SK-N-SH (cell line): ENCODE measurements around the gene PTAR1. TPM values are rescaled to one million over a fixed set of nuclear protein-coding genes. Genes with fewer than 3 reads are reported as not detected.
A peak's percentile ranks its signal among the peaks of the same experiment; 100 is the strongest.

Experiments used
- CTCF ChIA-PET: fragments of 300-600, 350-600 bp; formaldehyde crosslinking; extraction: SDS; loops from one replicate; lab custom pipeline; 2021; lab: Yijun Ruan, JAX
- POLR2A ChIA-PET: fragments of 350-600 bp; sonication (Branson Sonifier 250); formaldehyde crosslinking; extraction: SDS; loops from one replicate; lab custom pipeline; 2020; ENCODE audit warnings: antibody characterized with exemption, inconsistent platforms; lab: Yijun Ruan, JAX
- DNase-seq: peaks from one replicate; pipeline ENCODE4 v3.0.0; 2012
- H2AFZ ChIP-seq: fragments of 200-600 bp; sonication (generic); 2 replicates; pipeline ENCODE4 v1.8.1; 2016; ENCODE audit warnings: antibody characterized with exemption, mild to moderate bottlenecking, low read depth
- H3F3A ChIP-seq: fragments of 200-600 bp; sonication (generic); replicated peaks from 2 replicates; pipeline ENCODE3; 2016; ENCODE audit warnings: antibody characterized with exemption, mild to moderate bottlenecking; ENCODE audit not compliant: insufficient read depth
- H3K27ac ChIP-seq, 2 experiments: fragments of 200-500 bp in 1 of 2; fragments of 200-600 bp in 1 of 2; sonication (Bioruptor generic) in 1 of 2; sonication (generic), shearing (Covaris generic) in 1 of 2; 2 replicates each; pipeline versions ENCODE4 v1.5.1 to v1.6.1; 2014 to 2016; ENCODE audit warnings: low read depth in 2 of 2, inconsistent platforms in 1 of 2, low read length in 1 of 2, mild to moderate bottlenecking in 1 of 2, mixed read lengths in 1 of 2
- H3K27me3 ChIP-seq: fragments of 200-600 bp; sonication (generic), shearing (Covaris generic); 2 replicates; pipeline ENCODE4 v1.6.1; 2016; ENCODE audit warnings: mixed run types; ENCODE audit not compliant: insufficient read depth
- H3K36me3 ChIP-seq, 2 experiments: fragments of 200-500 bp in 1 of 2; fragments of 200-600 bp in 1 of 2; sonication (Bioruptor generic) in 1 of 2; sonication (generic) in 1 of 2; replicated peaks in 1 of 2; 2 replicates each; pipeline versions ENCODE3 to v1.5.1; 2014 to 2016; ENCODE audit warnings: low read length in 1 of 2, mild to moderate bottlenecking in 1 of 2; ENCODE audit not compliant: insufficient read depth in 2 of 2, control insufficient read depth in 1 of 2
- H3K4me1 ChIP-seq, 2 experiments: fragments of 200-500 bp in 1 of 2; fragments of 200-600 bp in 1 of 2; sonication (Bioruptor generic) in 1 of 2; sonication (generic), shearing (Covaris generic) in 1 of 2; 2 replicates each; pipeline versions ENCODE4 v1.5.1 to v1.6.1; 2014 to 2016; ENCODE audit warnings: low read depth in 1 of 2, low read length in 1 of 2, mixed run types in 1 of 2; ENCODE audit not compliant: insufficient read depth in 2 of 2, control insufficient read depth in 1 of 2
- H3K4me2 ChIP-seq: fragments of 200-600 bp; sonication (generic), shearing (Covaris generic); 2 replicates; pipeline ENCODE4 v1.6.1; 2017; ENCODE audit warnings: mixed run types
- H3K4me3 ChIP-seq, 2 experiments: fragments of 200-500 bp in 1 of 2; fragments of 200-600 bp in 1 of 2; sonication (Bioruptor generic) in 1 of 2; sonication (generic), shearing (Covaris generic) in 1 of 2; 2 replicates each; pipeline versions ENCODE4 v1.5.1 to v1.8.1; 2014 to 2016; ENCODE audit warnings: low read depth in 2 of 2, inconsistent platforms in 1 of 2, low read length in 1 of 2, mild to moderate bottlenecking in 1 of 2, mixed read lengths in 1 of 2, moderate library complexity in 1 of 2
- H3K79me2 ChIP-seq: fragments of 200-600 bp; sonication (generic); 2 replicates; pipeline ENCODE4 v1.8.1; 2017; ENCODE audit warnings: mild to moderate bottlenecking; ENCODE audit not compliant: insufficient read depth
- H3K9ac ChIP-seq: fragments of 200-600 bp; sonication (generic); 2 replicates; pipeline ENCODE4 v1.6.1; 2017; ENCODE audit warnings: mixed run types
- H3K9me2 ChIP-seq: fragments of 200-600 bp; sonication (generic); 2 replicates; pipeline ENCODE4 v1.6.1; 2017; ENCODE audit warnings: mixed run types
- H3K9me3 ChIP-seq: fragments of 200-600 bp; sonication (generic); 2 replicates; pipeline ENCODE4 v1.6.1; 2017; ENCODE audit warnings: mixed run types, mild to moderate bottlenecking, moderate library complexity
- H4K20me1 ChIP-seq: fragments of 200-600 bp; sonication (generic); 2 replicates; pipeline ENCODE4 v1.6.1; 2017; ENCODE audit warnings: mild to moderate bottlenecking, mixed run types; ENCODE audit not compliant: insufficient read depth
- ELF1 ChIP-seq: IDR thresholded peaks from 2 replicates; pipeline ENCODE4 v1.4.0; 2012
- EP300 ChIP-seq, 2 experiments: IDR thresholded peaks; 2 replicates each; pipeline versions ENCODE4 v1.4.0 to v1.6.1; 2012; ENCODE audit warnings: borderline replicate concordance in 1 of 2, low read depth in 1 of 2, low read length in 1 of 2
- EZH2phosphoT487 ChIP-seq: fragments of 200-600 bp; sonication (generic); IDR thresholded peaks from 2 replicates; pipeline ENCODE4 v1.6.1; 2017; ENCODE audit warnings: low read depth, mixed run types, mild to moderate bottlenecking, antibody characterized with exemption, moderate library complexity, borderline replicate concordance
- GATA2 ChIP-seq: sonication (generic); formaldehyde crosslinking; IDR thresholded peaks from 2 replicates; pipeline ENCODE4 v1.5.0; 2020; ENCODE audit warnings: mild to moderate bottlenecking, missing genetic modification reagents
- JUND ChIP-seq: IDR thresholded peaks from 2 replicates; pipeline ENCODE4 v1.4.0; 2012
- MEF2A ChIP-seq: IDR thresholded peaks from 2 replicates; pipeline ENCODE4 v1.4.0; 2012; ENCODE audit warnings: low read depth, borderline replicate concordance
- NFIC ChIP-seq: IDR thresholded peaks from 2 replicates; pipeline ENCODE4 v1.4.0; 2012; ENCODE audit warnings: borderline replicate concordance
- NRF1 ChIP-seq: IDR thresholded peaks from 2 replicates; pipeline ENCODE4 v1.6.1; 2012; ENCODE audit warnings: low read depth, mild to moderate bottlenecking, low read length
- POLR2AphosphoS5 ChIP-seq: IDR thresholded peaks from 2 replicates; pipeline ENCODE4 v1.6.1; 2012; ENCODE audit warnings: low read depth, low read length
- TAF1 ChIP-seq: IDR thresholded peaks from 2 replicates; pipeline ENCODE4 v1.6.1; 2012; ENCODE audit warnings: low read depth, mild to moderate bottlenecking, low read length, moderate library complexity, borderline replicate concordance
- TEAD4 ChIP-seq: IDR thresholded peaks from 2 replicates; pipeline ENCODE4 v1.4.0; 2012; ENCODE audit warnings: mild to moderate bottlenecking, borderline replicate concordance; ENCODE audit not compliant: insufficient read depth
- WGBS: methylation state at CpG from one replicate; pipeline ENCODE4 v1.1.6; 2017; ENCODE audit warnings: low lambda C conversion rate; 5-methylcytosine and 5-hydroxymethylcytosine counted together
- polyA plus RNA-seq, 3 experiments: library from polyadenylated mRNA; depleted of rRNA; stranded (reverse); fragments of >200 nt; gene quantifications; 2 replicates each; pipeline ENCODE4 v1.2.3, GENCODE V29; 2012
- TF ChIP-seq, protein P1 (sequence below): fragments of 150-350 bp; IDR thresholded peaks from 2 replicates; pipeline ENCODE4 v1.6.1; 2016; ENCODE audit warnings: mild to moderate bottlenecking, low read depth, low read length
- TF ChIP-seq, protein P2 (sequence below): fragments of 200-600 bp; sonication (generic); IDR thresholded peaks from 2 replicates; pipeline ENCODE4 v1.6.1; 2017; ENCODE audit warnings: antibody characterized with exemption, mild to moderate bottlenecking, moderate library complexity
- TF ChIP-seq, protein P3 (sequence below): IDR thresholded peaks from 2 replicates; pipeline ENCODE4; 2012

The PTAR1 gene
- polyA plus RNA-seq, 1 of the 3 experiments (the other 2 are of a cell fraction), result 4.7 TPM

DNA sequence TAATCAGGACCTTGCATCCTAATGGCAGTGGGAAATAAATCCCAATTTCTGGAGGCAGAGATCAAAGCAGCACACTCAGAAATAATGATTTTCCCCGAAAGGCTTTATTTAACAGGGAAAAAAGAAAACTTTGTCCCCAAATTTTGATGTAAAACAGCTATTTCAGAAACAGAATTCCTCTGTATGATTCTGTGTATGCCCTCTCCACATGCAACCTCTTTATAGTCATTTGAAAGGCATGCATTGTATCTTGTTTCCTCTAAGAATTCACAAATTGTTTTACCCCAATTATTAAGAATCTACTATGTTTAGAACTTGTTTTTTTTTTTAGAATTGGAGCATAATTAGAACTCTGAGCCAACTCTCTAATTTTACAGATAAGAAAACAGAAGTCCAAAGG is 2.7 kb upstream of the PTAR1 start:
- WGBS, result 85% methylated on average over 1 of the region's 1 CpG

DNA sequence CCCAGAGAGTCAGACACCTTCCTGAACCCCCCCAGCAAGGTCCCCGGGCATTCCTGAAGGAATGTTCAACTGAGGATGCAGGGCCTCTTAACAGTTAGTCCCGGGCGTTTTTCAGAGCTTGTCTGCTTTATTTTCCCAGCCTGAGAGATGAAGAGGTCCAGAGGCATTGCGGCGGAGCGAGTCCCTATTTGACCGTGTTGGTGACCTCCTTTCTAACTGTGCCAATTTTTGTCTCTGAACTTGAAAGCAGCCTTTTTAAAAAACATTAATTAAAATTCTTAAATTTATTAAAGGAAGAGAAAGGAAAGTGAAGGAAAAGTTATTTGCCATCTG is 433 bp upstream of the PTAR1 start:
- TF ChIP-seq, protein P1, sequence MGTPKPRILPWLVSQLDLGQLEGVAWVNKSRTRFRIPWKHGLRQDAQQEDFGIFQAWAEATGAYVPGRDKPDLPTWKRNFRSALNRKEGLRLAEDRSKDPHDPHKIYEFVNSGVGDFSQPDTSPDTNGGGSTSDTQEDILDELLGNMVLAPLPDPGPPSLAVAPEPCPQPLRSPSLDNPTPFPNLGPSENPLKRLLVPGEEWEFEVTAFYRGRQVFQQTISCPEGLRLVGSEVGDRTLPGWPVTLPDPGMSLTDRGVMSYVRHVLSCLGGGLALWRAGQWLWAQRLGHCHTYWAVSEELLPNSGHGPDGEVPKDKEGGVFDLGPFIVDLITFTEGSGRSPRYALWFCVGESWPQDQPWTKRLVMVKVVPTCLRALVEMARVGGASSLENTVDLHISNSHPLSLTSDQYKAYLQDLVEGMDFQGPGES, result peak; percentile 6; the same call in 1 of the 2 replicates
- TF ChIP-seq EZH2phosphoT487, result no peak
- TF ChIP-seq, all 33 proteins: peak for 1
- 4% methylated on average over 7 of the region's 7 CpGs for WGBS
- peak overlapping the region; percentile 93 to 94 for H3K27ac ChIP-seq

More for the DNA sequence above, 2.7 kb upstream of the PTAR1 start:
- Histone ChIP-seq H3K79me2 (peaks cover 21% of the 10 kb centered on the region), H3K9me2 (no peaks in the 10 kb centered on the region), H3K4me2 (no peak overlapping the region), H3K27ac (no peak overlapping the region), H3K4me1 (peaks cover 4 to 8% of the 10 kb centered on the region in 2 experiments; a peak in 3 of 4 replicates), H3F3A (peaks cover 11% of the 10 kb centered on the region), H3K9ac (no peak overlapping the region), H2AFZ (no peak overlapping the region), H3K27me3 (no peaks in the 10 kb centered on the region), H3K36me3 (peaks cover 0 to 4% of the 10 kb centered on the region in 2 experiments), H3K4me3 (no peak overlapping the region), H4K20me1 (no peaks in the 10 kb centered on the region), H3K9me3 (no peaks in the 10 kb centered on the region)
- TF ChIP-seq JUND (no peak), TAF1 (no peak), ELF1 (no peak), TEAD4 (no peak), NFIC (no peak), EP300 (IDR thresholded peaks at IDR 0.05; ENCODE audit: borderline replicate concordance in 1 of 2, low read depth in 1 of 2, low read length in 1 of 2) (no peak), GATA2 (no peak), POLR2AphosphoS5 (no peak), MEF2A (no peak), NRF1 (no peak)
- TF ChIP-seq, protein P1, result no peak
- TF ChIP-seq, protein P2, sequence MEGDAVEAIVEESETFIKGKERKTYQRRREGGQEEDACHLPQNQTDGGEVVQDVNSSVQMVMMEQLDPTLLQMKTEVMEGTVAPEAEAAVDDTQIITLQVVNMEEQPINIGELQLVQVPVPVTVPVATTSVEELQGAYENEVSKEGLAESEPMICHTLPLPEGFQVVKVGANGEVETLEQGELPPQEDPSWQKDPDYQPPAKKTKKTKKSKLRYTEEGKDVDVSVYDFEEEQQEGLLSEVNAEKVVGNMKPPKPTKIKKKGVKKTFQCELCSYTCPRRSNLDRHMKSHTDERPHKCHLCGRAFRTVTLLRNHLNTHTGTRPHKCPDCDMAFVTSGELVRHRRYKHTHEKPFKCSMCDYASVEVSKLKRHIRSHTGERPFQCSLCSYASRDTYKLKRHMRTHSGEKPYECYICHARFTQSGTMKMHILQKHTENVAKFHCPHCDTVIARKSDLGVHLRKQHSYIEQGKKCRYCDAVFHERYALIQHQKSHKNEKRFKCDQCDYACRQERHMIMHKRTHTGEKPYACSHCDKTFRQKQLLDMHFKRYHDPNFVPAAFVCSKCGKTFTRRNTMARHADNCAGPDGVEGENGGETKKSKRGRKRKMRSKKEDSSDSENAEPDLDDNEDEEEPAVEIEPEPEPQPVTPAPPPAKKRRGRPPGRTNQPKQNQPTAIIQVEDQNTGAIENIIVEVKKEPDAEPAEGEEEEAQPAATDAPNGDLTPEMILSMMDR, result no peak
- TF ChIP-seq, protein P3, sequence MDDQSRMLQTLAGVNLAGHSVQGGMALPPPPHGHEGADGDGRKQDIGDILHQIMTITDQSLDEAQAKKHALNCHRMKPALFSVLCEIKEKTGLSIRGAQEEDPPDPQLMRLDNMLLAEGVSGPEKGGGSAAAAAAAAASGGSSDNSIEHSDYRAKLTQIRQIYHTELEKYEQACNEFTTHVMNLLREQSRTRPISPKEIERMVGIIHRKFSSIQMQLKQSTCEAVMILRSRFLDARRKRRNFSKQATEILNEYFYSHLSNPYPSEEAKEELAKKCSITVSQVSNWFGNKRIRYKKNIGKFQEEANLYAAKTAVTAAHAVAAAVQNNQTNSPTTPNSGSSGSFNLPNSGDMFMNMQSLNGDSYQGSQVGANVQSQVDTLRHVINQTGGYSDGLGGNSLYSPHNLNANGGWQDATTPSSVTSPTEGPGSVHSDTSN, result no peak
- ChIA-PET CTCF (no interaction called here), POLR2A (no interaction called here)
- no peak for DNase-seq

More for the DNA sequence above, 433 bp upstream of the PTAR1 start:
- H3K4me2 ChIP-seq, result peak overlapping the region; percentile 79
- H3K4me3 ChIP-seq, result peak overlapping the region; percentile 79 to 86
- peaks cover 44% of the 10 kb centered on the region for H3K79me2 ChIP-seq
- H3K9ac ChIP-seq, result peak overlapping the region; percentile 90
- CTCF ChIA-PET, result interaction anchor here (0.6 to 4.4 kb wide), 2 partner anchors 10 to 88 kb away, joined by 3 to 29 read pairs; partner anchors contain the start of gene APBA1
- POLR2A ChIA-PET, result interaction anchor here (0.7 to 0.8 kb wide), 2 partner anchors 158 to 215 kb away, joined by 3 to 4 read pairs; no protein-coding TSS in a partner anchor
- H3K27me3 ChIP-seq, result no peaks in the 10 kb centered on the region
- peak overlapping the region; percentile 97 for H2AFZ ChIP-seq
- H3K9me2 ChIP-seq, result no peaks in the 10 kb centered on the region
- H3F3A ChIP-seq, result peaks cover 11% of the 10 kb centered on the region
- H3K9me3 ChIP-seq, result no peaks in the 10 kb centered on the region
- peaks cover under 1 to 9% of the 10 kb centered on the region in 2 experiments for H3K36me3 ChIP-seq
- H3K4me1 ChIP-seq, result peaks cover 4 to 14% of the 10 kb centered on the region in 2 experiments; a peak in 3 of 4 replicates
- H4K20me1 ChIP-seq, result 0 out of 2 replicates have a peak, but pooled peaks cover 3% of the 10 kb centered on the region
- no peak for DNase-seq
